Stimulated activated CD8-positive, alpha-beta memory T cell treated with anti-CD3 and anti-CD28 coated beads, Interleukin-12 subunit alpha, Interleukin-12 subunit beta, amount 100 ng/mL, for 24 hours (primary cell): ENCODE measurements around the gene RGS14.
"Not testable (repeated sequence)": the region's sequence is repeated elsewhere in the genome, so short reads cannot be mapped to it uniquely, and the experiment has no call there.

Source experiments
- DNase-seq: peaks from one replicate; pipeline ENCODE4 v3.0.0-alpha.2; 2020; ENCODE audit errors: extremely low read depth

RGS14 gene

DNA sequence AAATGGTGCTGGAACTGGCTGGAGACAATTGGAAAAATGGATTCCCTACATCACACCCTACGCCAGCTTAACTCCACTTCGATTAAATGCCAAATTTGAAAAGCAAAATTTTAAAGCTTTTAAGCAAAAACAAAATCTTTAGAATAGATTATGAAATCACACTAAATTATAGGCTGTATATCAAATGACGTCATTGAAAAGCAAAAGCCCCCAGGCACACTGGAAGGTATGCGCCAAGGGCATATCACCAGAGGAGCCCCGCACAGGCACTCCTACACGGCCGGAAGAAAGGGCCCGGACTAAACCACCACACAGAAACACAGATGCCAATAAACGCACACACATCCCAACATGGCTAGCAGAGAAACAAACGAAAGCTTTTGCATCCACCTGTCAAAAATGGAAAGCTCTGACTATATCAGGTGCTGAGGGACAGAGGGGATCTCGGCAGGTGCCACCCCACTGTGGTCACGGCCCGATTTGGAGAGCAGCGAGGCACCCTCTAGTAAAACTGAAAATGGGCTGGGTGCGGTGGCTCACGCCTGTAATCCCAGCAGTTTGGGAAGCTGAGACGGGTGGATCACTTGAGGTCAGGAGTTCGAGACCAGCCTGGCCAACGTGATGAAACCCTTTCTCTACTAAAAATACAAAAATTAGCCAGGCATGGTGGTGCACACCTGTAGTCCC is 29.0 kb upstream of the RGS14 start:
- no peak for DNase-seq

GRCh38 chr5:177329883-177330282 is 27.8 kb upstream of the RGS14 start:
- no peak for DNase-seq

- no peak for DNase-seq
These were observed 26.5 kb upstream of the RGS14 start for GRCh38 chr5:177330991-177331842.

DNA sequence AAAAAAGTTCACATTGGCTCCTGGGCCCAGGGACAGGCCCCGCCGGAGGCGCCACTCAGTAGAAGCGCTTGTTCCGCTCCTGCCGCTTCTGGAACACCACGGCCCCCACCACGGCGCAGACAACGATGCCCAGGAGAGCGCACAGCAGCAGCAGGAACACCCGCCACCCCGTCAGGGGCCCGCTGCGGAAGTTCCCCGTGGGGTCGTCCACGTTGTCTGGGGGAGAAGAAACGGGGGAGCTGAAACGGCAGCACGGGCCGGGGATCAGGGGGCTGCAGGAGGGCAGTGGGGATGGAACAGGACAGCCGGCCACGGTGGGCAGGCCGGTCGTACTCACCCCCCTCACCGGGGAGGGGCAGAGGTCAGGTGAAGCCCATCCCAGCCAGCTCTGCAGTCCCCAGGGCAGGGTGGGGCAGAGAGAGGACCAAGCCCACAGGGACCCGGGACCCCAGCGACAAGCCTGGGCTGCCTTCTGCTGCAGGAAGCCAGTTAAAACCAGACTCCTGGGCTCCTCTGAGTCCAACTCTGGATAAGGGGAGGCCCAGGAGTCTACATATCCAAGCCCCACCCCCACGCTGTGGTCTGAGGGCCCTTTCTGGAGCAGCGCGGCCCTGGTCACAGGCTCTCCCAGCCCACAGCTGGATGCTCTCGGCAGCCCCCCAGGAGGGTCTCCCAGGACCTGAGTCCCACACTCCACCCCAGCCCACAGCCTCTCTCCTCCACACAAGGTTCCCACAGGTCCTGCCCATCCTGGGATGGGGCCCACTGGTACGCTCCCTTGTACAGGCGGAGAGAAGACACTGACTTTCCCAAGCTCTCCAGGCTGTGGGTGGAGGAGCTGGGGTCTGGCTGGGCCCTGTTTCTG is 25.5 kb upstream of the RGS14 start:
- no peak for DNase-seq

DNA sequence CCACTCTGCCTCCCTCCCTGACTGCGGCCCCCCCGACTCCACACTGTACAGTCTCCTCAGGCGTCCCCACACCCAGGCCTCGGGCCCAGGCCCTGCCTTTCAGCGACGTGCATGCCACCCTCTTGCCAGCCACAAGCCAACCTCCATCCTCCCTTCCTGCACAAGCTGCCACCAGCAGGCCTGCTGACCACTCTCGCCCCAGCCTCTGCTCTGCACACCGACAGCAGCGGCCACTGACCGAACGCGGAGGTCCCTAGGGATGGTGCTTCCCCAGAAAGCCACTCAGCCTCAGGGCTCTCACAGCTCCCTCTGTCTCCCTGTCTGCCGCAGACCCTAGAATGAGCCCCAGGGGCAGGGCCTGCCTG is 24.8 kb upstream of the RGS14 start:
- DNase-seq: no peak

DNA sequence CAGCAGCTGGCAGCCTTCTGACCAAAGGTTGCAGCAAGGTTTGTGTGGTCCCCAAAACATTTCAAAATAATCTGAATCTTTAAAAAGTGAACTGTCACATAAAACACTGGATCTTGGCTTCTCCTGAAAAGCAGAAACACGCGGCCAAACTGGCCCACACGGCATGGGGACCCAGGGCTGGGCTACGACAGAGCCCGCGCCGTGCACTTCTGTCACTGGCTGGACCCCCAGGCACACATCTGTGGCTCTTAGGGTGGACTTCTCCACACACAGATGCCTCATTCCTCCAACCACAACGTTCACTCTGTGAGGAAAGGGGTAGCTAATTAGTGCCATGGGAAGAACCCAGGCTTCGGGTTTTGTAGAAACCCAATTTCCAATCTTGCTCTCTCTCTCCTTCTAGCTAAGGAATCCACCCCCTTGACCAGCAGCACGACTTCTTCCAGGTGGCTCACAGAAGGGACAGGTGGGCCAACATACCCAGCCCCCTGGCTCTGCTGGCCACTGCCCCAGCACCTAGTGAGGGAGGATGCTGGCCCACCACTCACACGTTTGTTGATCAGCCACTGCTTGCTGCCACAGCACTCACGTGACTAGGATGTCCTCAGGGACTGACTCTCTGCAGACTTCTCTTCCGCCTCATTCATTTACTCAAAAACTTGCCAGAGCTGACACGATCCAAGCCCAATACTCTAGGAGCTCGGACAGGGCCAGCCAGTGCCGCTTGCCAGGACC is 24.1 kb upstream of the RGS14 start:
- no peak for DNase-seq

GRCh38 chr5:177334155-177334551 is 23.6 kb upstream of the RGS14 start:
- no peak for DNase-seq

- DNase-seq: no peak
These were observed 22.7 kb upstream of the RGS14 start for GRCh38 chr5:177334781-177335700.

DNA sequence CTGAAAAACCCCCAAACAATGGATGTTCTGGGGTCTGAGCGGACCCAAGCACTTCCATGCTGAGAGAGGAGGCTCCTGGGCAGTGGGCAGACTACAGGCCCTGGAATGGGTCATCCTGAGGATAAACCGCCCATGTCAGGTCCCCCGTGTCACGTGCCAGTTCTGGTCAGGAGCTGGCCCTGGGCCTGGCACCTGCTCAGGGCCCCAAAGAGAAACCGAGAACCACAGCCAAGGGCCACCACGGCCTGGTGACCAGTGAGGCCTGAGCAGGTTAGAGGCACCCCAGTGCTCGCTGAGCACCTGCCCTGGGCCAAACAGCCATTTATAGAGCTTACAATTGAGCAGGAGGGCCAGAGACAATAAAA is 22.0 kb upstream of the RGS14 start:
- no peak for DNase-seq

DNA sequence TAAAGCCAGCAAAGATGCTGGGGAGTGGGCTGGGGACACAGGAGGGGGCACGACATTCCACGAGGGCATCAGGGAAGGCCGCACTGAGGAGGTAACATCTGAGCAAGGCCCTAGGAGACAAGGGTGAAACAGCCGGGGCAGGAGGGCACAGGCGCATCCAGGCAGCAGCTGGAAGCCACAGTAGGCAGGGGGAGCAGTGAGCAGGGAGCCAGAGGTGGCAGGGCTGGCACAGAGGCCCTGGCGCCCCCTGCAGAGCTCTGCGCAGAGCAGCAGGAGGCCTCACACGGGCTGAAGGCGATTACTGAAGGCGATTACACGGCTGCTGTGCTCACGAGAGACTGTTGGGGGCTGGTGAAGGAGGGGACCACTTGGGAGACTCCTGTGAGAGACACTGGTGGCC is 21.6 kb upstream of the RGS14 start:
- no peak for DNase-seq

- DNase-seq: no peak
These were observed 20.9 kb upstream of the RGS14 start for GRCh38 chr5:177336603-177337494.

- no peak for DNase-seq
These were observed 19.2 kb upstream of the RGS14 start for GRCh38 chr5:177338251-177339106.

DNA sequence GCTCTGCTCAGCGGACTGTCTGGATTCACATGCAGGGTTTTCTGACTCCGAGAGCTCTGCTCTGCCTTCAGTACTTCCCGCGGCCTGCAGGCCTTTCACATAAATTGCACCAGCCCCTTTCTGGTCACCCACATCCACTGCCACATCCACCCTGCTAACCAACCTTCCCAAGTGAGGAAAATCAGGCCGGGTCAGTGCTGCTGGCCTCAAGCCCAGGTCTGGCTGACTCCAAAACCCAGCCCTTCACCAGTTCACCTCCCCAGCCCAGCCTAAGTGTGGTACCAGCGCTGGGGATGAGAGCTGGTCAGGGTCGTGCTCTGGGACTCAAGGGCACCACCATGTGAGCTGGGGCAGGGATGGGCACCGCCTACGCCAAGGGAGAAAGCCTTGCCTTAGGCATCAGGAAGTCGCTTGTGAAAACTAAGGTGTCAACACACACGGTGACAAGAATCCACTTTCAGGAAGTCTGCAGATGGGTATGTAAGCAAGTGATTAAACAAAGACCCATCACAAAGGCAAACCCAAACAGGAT is 18.6 kb upstream of the RGS14 start:
- no peak for DNase-seq

- not testable (repeated sequence) for DNase-seq
These were observed 14.7 kb upstream of the RGS14 start for GRCh38 chr5:177343000-177343399.

- DNase-seq: no peak
These were observed 13.9 kb upstream of the RGS14 start for GRCh38 chr5:177343777-177344176.

GRCh38 chr5:177344891-177345290 is 12.8 kb upstream of the RGS14 start:
- no peak for DNase-seq

DNA sequence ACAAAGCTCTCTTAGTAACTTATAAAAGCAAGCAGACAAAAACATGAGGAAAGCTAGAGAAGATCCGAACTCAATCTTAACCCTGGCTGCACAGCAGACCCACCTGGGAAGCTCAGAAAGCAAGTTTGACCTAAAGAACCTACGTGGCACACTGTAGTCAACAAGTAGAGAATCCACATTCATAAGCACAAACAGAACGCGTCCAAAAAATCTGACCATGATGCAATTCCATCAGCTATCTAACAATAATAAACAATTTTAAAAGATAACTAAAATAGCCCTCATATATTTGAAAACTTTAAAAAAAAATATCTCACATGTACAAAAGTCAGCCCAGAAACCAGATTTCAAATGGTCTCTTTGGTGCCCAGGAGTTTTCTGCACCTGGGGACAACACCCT is 10.9 kb upstream of the RGS14 start:
- no peak for DNase-seq

- DNase-seq: no peak
These were observed 10.0 kb upstream of the RGS14 start for GRCh38 chr5:177347699-177348098.

- no peak for DNase-seq
These were observed 8.4 kb upstream of the RGS14 start for GRCh38 chr5:177349362-177349647.
